KOPT-K1 (cell line): ENCODE results near the gene PKMYT1.

Experiments used
- H3K27ac ChIP-seq: fragments of 200-600 bp; sonication (generic); 2 replicates; pipeline ENCODE4 v1.5.1; 2016; ENCODE audit warnings: antibody characterized with exemption, mild to moderate bottlenecking, low read depth, low read length; ENCODE audit not compliant: poor library complexity, severe bottlenecking
- H3K36me3 ChIP-seq: fragments of 200-600 bp; sonication (generic); 2 replicates; pipeline ENCODE4 v1.5.1; 2017; ENCODE audit warnings: antibody characterized with exemption, mild to moderate bottlenecking, low read length, moderate library complexity; ENCODE audit not compliant: insufficient read depth
- H3K9me3 ChIP-seq: fragments of 200-600 bp; sonication (generic); 2 replicates; pipeline ENCODE4 v1.5.1; 2017; ENCODE audit warnings: antibody characterized with exemption, low read length, mild to moderate bottlenecking; ENCODE audit not compliant: insufficient read depth, poor library complexity, severe bottlenecking

The PKMYT1 gene

GRCh38 chr16:2980227-2981176 lies at the start of gene PKMYT1:
Gene PKMYT1 (minus strand): TSS chr16:2980446. CDS start chr16:2979657, 789 bp downstream.
- Histone ChIP-seq H3K36me3 (peaks cover 30% of the 10 kb centered on the region), H3K27ac (peak within 1 kb of the TSS; percentile 90), H3K9me3 (no peaks in the 10 kb centered on the region)

- H3K27ac ChIP-seq, result no peak overlapping the region
- H3K36me3 ChIP-seq, result peaks cover 24% of the 10 kb centered on the region
- H3K9me3 ChIP-seq, result no peaks in the 10 kb centered on the region
Observed at GRCh38 chr16:3029491-3030221, 49.4 kb upstream of the PKMYT1 start.

GRCh38 chr16:3028716-3029319 lies 48.6 kb upstream of the PKMYT1 start:
- H3K36me3 ChIP-seq, result peaks cover 24% of the 10 kb centered on the region
- no peak overlapping the region for H3K27ac ChIP-seq
- H3K9me3 ChIP-seq, result no peaks in the 10 kb centered on the region

GRCh38 chr16:3027983-3028715 lies 47.9 kb upstream of the PKMYT1 start:
- Histone ChIP-seq H3K9me3 (no peaks in the 10 kb centered on the region), H3K36me3 (peaks cover 24% of the 10 kb centered on the region), H3K27ac (no peak overlapping the region)

- Histone ChIP-seq H3K9me3 (no peaks in the 10 kb centered on the region), H3K27ac (no peak overlapping the region), H3K36me3 (peaks cover 24% of the 10 kb centered on the region)
Observed at GRCh38 chr16:3027489-3027795, 47.2 kb upstream of the PKMYT1 start.

- no peak overlapping the region for H3K27ac ChIP-seq
Observed at GRCh38 chr16:3026609-3027488, 46.6 kb upstream of the PKMYT1 start.

GRCh38 chr16:3026003-3026378 lies 45.7 kb upstream of the PKMYT1 start:
- Histone ChIP-seq H3K9me3 (no peaks in the 10 kb centered on the region), H3K27ac (no peak overlapping the region), H3K36me3 (peaks cover 24% of the 10 kb centered on the region)

More at GRCh38 chr16:3026609-3027488, 46.6 kb upstream of the PKMYT1 start:
- Histone ChIP-seq H3K36me3 (peaks cover 24% of the 10 kb centered on the region), H3K9me3 (no peaks in the 10 kb centered on the region)

- Histone ChIP-seq H3K9me3 (no peaks in the 10 kb centered on the region), H3K36me3 (peaks cover 24% of the 10 kb centered on the region)
Observed at GRCh38 chr16:3025032-3026002, 45.1 kb upstream of the PKMYT1 start.

GRCh38 chr16:3023669-3024478 lies 43.6 kb upstream of the PKMYT1 start, which contains the start of the genes HCFC1R1 and THOC6:
Gene HCFC1R1 (minus strand): TSS chr16:3023942. CDS start chr16:3023941, 1 bp downstream.
Gene THOC6 (plus strand): TSS chr16:3024035. CDS start chr16:3024327, 292 bp downstream.
- Histone ChIP-seq H3K36me3 (peaks cover 24% of the 10 kb centered on the region), H3K27ac (peak within 1 kb of the TSS; percentile 90), H3K9me3 (no peaks in the 10 kb centered on the region)

More at GRCh38 chr16:3025032-3026002, 45.1 kb upstream of the PKMYT1 start:
- no peak overlapping the region for H3K27ac ChIP-seq

GRCh38 chr16:3023415-3023668 lies 43.1 kb upstream of the PKMYT1 start:
- H3K9me3 ChIP-seq, result no peaks in the 10 kb centered on the region
- H3K27ac ChIP-seq, result peak overlapping the region; percentile 90
- peaks cover 24% of the 10 kb centered on the region for H3K36me3 ChIP-seq

GRCh38 chr16:3022684-3023414 lies 42.6 kb upstream of the PKMYT1 start:
- Histone ChIP-seq H3K27ac (no peak overlapping the region), H3K9me3 (no peaks in the 10 kb centered on the region), H3K36me3 (peaks cover 24% of the 10 kb centered on the region)

GRCh38 chr16:3022208-3022683 lies 42.0 kb upstream of the PKMYT1 start:
- Histone ChIP-seq H3K9me3 (no peaks in the 10 kb centered on the region), H3K36me3 (peaks cover 21% of the 10 kb centered on the region), H3K27ac (no peak overlapping the region)
